HG03432 (cell line): ENCODE measurements around the gene C4A.
"Not testable (repeated sequence)": the region's sequence is repeated elsewhere in the genome, so short reads cannot be mapped to it uniquely, and the experiment has no call there.

Source experiments
- ATAC-seq: cut with Tn5 transposase; IDR thresholded peaks from one replicate; pipeline ENCODE4 v1.9.1; 2021; ENCODE audit warnings: mild to moderate bottlenecking, moderate library complexity; ENCODE audit not compliant: unreplicated experiment

Gene C4A

GRCh38 chr6:31981744-31982143 lies at the start of gene C4A:
C4A (plus strand) TSS chr6:31982057; CDS start chr6:31982108, 51 bp downstream.
- not testable (repeated sequence) for ATAC-seq

GRCh38 chr6:31932137-31932536 lies 49.7 kb upstream of the C4A start:
- not testable (repeated sequence) for ATAC-seq

DNA sequence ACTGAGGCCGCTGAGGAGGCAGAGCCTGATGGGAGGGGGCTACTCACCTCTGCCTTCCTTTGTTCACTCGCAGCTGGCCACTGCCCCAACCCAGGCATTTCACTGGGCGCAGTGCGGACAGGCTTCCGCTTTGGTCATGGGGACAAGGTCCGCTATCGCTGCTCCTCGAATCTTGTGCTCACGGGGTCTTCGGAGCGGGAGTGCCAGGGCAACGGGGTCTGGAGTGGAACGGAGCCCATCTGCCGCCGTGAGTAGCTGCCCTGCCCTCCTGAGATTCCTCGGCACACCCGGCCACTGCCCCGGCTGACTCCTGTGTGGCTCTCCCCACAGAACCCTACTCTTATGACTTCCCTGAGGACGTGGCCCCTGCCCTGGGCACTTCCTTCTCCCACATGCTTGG lies 48.3 kb upstream of the C4A start:
- no peak for ATAC-seq

- ATAC-seq: no peak
Observed at GRCh38 chr6:31935021-31935420, 46.8 kb upstream of the C4A start.

DNA sequence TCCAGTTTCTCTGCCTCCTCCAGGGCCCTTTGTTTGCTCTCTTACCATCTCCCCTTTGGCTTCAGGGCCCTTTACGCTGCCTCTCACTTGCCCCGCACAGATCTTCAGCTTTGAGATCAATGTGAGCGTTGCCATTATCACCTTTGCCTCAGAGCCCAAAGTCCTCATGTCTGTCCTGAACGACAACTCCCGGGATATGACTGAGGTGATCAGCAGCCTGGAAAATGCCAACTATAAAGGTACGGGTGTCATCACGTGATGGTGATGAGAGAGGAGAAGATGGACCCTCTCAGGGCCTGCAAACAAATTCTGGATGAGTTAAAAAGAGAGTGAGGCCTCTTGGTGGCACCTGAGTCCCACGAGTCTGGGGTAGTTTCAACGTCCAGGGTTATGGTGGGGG lies 46.0 kb upstream of the C4A start:
- no peak for ATAC-seq

DNA sequence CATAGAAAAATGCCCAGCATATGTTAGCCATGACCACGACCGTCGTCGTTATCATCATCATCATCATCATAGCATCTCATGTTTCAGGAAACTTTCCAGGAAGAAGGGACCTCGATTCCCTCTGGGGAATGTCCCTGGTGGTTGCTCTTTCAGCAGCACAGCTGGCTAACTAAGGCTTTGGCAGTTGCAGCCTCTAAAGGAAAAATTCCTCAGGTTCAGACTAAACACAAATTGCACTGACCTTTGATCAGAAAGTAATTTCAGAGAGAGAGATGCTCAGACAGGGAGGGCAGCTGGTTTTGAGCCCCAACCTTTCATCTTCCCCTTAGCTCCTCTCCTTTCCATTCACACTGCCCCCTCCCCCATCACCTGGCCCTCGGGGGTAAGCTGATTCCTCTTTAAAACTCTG lies 41.6 kb upstream of the C4A start:
- ATAC-seq: no peak

- ATAC-seq: no peak
Observed at GRCh38 chr6:31943742-31944141, 38.1 kb upstream of the C4A start.

DNA sequence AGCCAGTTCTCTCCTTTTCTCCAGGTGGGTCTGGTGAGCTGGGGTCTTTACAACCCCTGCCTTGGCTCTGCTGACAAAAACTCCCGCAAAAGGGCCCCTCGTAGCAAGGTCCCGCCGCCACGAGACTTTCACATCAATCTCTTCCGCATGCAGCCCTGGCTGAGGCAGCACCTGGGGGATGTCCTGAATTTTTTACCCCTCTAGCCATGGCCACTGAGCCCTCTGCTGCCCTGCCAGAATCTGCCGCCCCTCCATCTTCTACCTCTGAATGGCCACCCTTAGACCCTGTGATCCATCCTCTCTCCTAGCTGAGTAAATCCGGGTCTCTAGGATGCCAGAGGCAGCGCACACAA lies 36.7 kb upstream of the C4A start:
- ATAC-seq: no peak

DNA sequence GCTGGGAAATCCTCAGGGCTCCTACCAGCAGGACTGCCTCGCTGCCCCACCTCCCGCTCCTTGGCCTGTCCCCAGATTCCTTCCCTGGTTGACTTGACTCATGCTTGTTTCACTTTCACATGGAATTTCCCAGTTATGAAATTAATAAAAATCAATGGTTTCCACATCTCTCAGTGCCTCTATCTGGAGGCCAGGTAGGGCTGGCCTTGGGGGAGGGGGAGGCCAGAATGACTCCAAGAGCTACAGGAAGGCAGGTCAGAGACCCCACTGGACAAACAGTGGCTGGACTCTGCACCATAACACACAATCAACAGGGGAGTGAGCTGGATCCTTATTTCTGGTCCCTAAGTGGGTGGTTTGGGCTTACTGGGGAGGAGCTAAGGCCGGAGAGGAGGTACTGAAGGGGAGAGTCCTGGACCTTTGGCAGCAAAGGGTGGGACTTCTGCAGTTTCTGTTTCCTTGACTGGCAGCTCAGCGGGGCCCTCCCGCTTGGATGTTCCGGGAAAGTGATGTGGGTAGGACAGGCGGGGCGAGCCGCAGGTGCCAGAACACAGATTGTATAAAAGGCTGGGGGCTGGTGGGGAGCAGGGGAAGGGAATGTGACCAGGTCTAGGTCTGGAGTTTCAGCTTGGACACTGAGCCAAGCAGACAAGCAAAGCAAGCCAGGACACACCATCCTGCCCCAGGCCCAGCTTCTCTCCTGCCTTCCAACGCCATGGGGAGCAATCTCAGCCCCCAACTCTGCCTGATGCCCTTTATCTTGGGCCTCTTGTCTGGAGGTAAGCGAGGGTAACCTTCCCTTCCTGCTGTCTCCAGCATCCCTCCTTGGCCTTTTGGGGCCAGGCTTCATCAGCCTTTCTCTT lies 36.1 kb upstream of the C4A start, which contains the start of gene CFB:
TSS of gene CFB (plus strand) at position 589 of the 863 bp plus-strand sequence. CDS start at position 716, 127 bp downstream.
- ATAC-seq: no peak

- ATAC-seq: no peak
Observed at GRCh38 chr6:31946370-31946885, 35.4 kb upstream of the C4A start.

DNA sequence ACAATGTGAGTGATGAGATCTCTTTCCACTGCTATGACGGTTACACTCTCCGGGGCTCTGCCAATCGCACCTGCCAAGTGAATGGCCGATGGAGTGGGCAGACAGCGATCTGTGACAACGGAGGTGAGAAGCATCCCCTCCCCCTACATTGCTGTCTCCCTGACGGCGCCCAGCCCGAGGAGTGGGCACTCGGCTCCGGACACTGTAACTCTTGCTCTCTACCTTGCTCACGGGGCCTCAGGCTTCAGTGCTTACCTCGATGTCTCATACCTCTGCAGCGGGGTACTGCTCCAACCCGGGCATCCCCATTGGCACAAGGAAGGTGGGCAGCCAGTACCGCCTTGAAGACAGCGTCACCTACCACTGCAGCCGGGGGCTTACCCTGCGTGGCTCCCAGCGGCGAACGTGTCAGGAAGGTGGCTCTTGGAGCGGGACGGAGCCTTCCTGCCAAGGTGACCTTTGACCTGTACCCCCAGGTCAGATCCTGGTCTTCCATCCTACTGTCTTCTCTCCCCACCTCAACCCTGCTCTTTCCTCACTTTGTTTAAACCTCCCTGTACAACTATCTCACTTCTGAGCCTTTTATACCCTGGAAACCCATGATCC lies 34.7 kb upstream of the C4A start:
- no peak for ATAC-seq

- ATAC-seq: no peak
Observed at GRCh38 chr6:31947864-31948263, 34.0 kb upstream of the C4A start.

GRCh38 chr6:31948306-31948705 lies 33.6 kb upstream of the C4A start:
- ATAC-seq: no peak

- no peak for ATAC-seq
Observed at GRCh38 chr6:31948753-31949413, 33.0 kb upstream of the C4A start.

- no peak for ATAC-seq
Observed at GRCh38 chr6:31949926-31950548, 31.8 kb upstream of the C4A start.

DNA sequence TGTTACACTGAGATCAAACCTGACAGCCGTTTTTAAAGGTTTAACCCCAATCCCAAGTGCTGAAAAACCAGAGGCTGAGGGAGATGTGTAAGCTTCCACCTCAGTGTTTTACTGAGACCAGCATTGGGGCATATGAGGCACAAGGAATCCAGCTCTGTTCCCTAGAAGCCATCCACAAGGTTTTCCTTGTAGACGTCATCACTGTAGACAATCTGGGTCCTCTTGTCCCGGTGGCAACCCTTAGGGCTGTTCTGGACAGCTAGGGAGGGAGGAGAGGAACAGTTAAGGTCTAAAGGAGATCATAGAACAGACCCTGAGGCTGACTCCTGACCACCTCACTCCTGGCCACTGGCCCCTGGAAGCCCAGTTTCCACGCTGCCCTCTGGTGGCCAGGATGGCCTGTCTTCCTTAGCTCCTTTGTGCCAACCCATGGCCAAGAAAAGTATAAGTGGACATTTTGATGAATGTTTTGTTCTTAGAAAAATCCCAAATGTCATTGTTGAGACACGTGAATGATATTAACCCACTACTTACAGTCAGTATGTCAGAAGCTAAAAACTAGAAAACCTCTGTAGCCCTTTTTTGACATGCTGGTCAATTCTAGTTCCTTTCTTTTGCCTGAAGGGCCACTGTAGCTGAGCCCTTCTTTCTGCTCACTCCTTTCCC lies 29.6 kb upstream of the C4A start:
- no peak for ATAC-seq

DNA sequence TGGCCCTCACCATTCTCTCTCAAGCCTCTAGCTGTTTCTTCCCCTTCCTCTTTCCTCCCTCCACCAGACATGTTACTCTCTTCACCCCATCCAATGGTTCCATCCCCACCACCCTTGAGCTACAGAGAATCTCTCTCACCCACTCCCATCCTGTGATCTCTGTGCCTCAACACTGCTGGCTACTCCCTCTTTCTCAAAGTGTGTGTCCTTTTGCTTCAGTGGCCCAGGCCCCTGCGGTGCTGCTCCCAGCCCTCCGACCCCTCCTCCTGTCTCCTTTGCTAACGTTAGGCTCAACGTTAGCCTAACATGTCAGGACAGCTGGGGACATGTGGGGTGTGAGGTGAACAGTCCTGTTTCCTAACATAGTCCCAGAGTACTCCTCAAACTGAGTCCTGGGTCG lies 29.0 kb upstream of the C4A start:
- ATAC-seq: no peak

- ATAC-seq: no peak
Observed at GRCh38 chr6:31954511-31954910, 27.3 kb upstream of the C4A start.

DNA sequence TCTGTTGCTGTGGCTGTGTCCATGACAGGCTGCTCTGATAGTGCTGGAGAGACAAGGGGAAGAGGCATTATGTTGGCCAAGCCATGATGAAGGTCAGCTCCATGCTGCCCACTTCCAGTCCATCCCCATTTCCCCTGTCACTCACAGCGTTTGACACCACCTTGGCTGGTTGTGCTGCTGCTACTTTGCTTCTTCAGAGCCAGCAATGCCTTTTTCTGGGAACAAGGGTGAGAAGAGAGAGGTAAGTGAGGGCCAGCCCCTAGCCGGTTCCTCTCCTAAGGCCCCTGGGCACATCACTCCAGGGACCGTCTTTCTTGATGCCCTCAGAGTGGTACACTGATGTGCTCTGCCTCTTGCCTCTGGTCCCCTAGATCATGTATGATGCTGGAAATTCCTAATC lies 25.1 kb upstream of the C4A start:
- no peak for ATAC-seq

DNA sequence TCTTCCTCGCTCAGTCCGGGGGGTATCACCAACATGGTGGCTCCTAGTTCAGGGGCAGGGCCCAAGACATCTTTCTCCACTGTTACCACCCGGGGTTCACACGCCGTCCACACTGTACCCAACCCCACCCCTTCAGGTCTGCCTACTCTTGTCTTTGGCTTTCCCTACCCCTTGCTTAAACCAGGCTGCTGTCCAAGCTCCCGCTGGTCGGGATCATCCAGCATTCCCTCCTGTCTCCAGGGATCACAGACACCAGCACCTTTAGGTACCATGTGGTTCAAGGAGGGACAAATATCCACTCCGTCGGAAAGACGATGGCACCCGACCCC lies 23.5 kb upstream of the C4A start:
- ATAC-seq: no peak
